Transverse colon (tissue), 4 donors: Measurements from ENCODE around the gene TBX22. TPM values are rescaled to one million over a fixed set of nuclear protein-coding genes. Genes with fewer than 3 reads are reported as not detected.

ENCODE experiments used
- DNase-seq: peaks from one replicate; pipeline ENCODE4 v3.0.0-alpha.2; 2019
- H3K27ac ChIP-seq, 4 donors: fragments of 200-600 bp; sonication (generic); 2 replicates each; pipeline ENCODE4 v1.5.1; 2016 to 2018; ENCODE audit warnings: inconsistent platforms in 4 of 4
- H3K27me3 ChIP-seq: fragments of 200-600 bp; sonication (generic); 2 replicates; pipeline ENCODE4 v1.5.1; 2017; ENCODE audit warnings: inconsistent platforms
- H3K36me3 ChIP-seq, 4 donors: fragments of 200-600 bp; sonication (generic); 2 replicates each; pipeline ENCODE4 v1.5.1; 2017 to 2019; ENCODE audit warnings: inconsistent platforms in 4 of 4
- H3K4me1 ChIP-seq, 4 donors: fragments of 200-600 bp; sonication (generic); 2 replicates each; pipeline ENCODE4 v1.5.1; 2017 to 2020; ENCODE audit warnings: inconsistent platforms in 4 of 4
- H3K4me3 ChIP-seq, 4 donors: fragments of 200-600 bp; sonication (generic); 1 replicate in 1 of 4; 2 replicates in 3 of 4; pipeline versions ENCODE4 v1.5.1 to v1.6.1; 2017 to 2019; ENCODE audit warnings: inconsistent platforms in 4 of 4
- H3K9me3 ChIP-seq, 2 donors: fragments of 200-600 bp; sonication (generic); 2 replicates each; pipeline ENCODE4 v1.5.1; 2017 to 2019; ENCODE audit warnings: inconsistent platforms in 2 of 2
- EP300 ChIP-seq: sonication (generic); formaldehyde crosslinking; IDR thresholded peaks from one replicate; pipeline ENCODE4 v1.6.1; 2017; ENCODE audit warnings: antibody characterized with exemption, low read depth
- POLR2A ChIP-seq: fragments of 450-650 bp; IDR thresholded peaks from one replicate; pipeline ENCODE4 v1.6.1; 2016; ENCODE audit warnings: antibody characterized with exemption, mild to moderate bottlenecking, moderate library complexity
- POLR2AphosphoS5 ChIP-seq, 3 donors: sonication (generic); formaldehyde crosslinking; IDR thresholded peaks; one replicate each; pipeline ENCODE4 v1.6.1; 2016; ENCODE audit warnings: antibody characterized with exemption in 3 of 3
- WGBS, 2 donors: methylation state at CpG; one replicate each; pipeline ENCODE4 v1.1.5; 2018; ENCODE audit warnings: low coverage in 1 of 2; 5-methylcytosine and 5-hydroxymethylcytosine counted together
- in situ Hi-C, 4 donors: fragments of 200-750 bp; cut with MboI; loops; one replicate each; pipeline versions ENCODE4 v1.15.0 to v1.15.1; 2017; ENCODE audit warnings: low sequenced_read_pairs in 3 of 4, low pct_ligation_motif_present in 1 of 4, low pct_unique_long_range_greater_than_20kb in 1 of 4
- intact Hi-C: fragments of 100-400 bp; cut with DNase I; formaldehyde crosslinking; loops from one replicate; pipeline ENCODE4 v1.15.1; 2023; ENCODE audit warnings: low total_unique reads
- total RNA-seq, 4 donors: library from RNA; depleted of rRNA; stranded (reverse); fragments of >200 nt; gene quantifications; one replicate each; pipeline ENCODE4 v1.1.0, GENCODE V29; 2016
- TF ChIP-seq, protein P1 (sequence below), 5 experiments: fragments of 200-600 bp in 3 of 5; fragments of 450-650 bp in 2 of 5; sonication (generic) in 3 of 5; IDR thresholded peaks; 1 replicate in 2 of 5; 2 replicates in 3 of 5; pipeline ENCODE4 v1.5.1; 2016 to 2017; ENCODE audit warnings: antibody characterized with exemption in 5 of 5, inconsistent platforms in 3 of 5, mild to moderate bottlenecking in 2 of 5, moderate library complexity in 1 of 5

TBX22 gene, protein sequence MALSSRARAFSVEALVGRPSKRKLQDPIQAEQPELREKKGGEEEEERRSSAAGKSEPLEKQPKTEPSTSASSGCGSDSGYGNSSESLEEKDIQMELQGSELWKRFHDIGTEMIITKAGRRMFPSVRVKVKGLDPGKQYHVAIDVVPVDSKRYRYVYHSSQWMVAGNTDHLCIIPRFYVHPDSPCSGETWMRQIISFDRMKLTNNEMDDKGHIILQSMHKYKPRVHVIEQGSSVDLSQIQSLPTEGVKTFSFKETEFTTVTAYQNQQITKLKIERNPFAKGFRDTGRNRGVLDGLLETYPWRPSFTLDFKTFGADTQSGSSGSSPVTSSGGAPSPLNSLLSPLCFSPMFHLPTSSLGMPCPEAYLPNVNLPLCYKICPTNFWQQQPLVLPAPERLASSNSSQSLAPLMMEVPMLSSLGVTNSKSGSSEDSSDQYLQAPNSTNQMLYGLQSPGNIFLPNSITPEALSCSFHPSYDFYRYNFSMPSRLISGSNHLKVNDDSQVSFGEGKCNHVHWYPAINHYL
- total RNA-seq, result not detected

DNA sequence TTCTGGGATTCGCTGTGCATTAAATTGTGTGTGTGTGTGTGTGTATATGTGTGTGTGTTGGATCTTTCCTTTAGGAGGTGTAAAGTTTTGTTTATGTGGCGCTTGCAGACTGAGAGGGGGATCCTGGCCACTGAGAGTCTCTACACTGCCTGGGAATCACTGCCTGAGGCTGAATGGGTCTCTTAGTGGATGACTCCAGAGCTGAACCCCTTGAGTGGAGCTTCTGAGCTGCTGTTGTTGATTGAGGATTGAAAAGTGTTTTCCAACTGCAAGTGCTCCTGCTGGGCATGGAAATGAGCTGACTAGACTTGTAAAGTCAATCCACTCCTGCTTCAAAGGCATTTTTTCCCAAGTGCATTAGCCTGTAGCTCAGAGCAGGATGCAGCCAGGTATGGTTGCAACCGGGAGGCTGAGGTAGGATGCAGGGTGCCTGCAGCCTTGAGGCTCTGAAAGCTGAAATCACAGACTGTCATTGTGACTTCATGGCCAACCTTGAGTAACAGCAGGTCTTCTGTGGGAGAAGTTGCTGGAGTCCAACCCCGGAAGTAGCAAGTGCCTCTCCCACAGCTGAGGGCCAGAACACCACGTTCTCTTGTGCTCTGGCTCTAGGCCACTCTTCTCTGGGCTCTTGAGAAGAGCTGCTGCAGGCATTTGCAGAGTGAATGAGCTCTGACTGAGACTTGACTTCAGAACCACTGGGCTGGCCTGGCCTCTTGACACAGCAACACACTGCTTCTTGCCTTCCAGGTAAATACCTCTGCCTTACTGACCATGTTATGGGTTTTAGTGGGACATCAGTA, at the start of gene TBX22:
Gene TBX22, plus strand, starts transcription at position 613 of the 800 bp plus-strand sequence. CDS start 7,517 bp downstream, outside the sequence.
- Histone ChIP-seq H3K27me3 (no peaks in the 10 kb centered on the region), H3K36me3 (no peaks in the 10 kb centered on the region), H3K9me3 (no peaks in the 10 kb centered on the region), H3K27ac (no peak within 1 kb of the TSS), H3K4me3 (no peak within 1 kb of the TSS), H3K4me1 (no peaks in the 10 kb centered on the region)
- 62% methylated on average over 5 of the region's 5 CpGs; no CpG with 5 or more reads in 1 of the 2 donors for WGBS, 2 donors
- in situ Hi-C loops, result no loop called here
- DNase-seq, result no peak
- intact Hi-C loops, result no loop called here
- TF ChIP-seq, protein P1, sequence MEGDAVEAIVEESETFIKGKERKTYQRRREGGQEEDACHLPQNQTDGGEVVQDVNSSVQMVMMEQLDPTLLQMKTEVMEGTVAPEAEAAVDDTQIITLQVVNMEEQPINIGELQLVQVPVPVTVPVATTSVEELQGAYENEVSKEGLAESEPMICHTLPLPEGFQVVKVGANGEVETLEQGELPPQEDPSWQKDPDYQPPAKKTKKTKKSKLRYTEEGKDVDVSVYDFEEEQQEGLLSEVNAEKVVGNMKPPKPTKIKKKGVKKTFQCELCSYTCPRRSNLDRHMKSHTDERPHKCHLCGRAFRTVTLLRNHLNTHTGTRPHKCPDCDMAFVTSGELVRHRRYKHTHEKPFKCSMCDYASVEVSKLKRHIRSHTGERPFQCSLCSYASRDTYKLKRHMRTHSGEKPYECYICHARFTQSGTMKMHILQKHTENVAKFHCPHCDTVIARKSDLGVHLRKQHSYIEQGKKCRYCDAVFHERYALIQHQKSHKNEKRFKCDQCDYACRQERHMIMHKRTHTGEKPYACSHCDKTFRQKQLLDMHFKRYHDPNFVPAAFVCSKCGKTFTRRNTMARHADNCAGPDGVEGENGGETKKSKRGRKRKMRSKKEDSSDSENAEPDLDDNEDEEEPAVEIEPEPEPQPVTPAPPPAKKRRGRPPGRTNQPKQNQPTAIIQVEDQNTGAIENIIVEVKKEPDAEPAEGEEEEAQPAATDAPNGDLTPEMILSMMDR (IDR thresholded peaks at IDR 0.05), result no peak
- TF ChIP-seq POLR2AphosphoS5 (IDR thresholded peaks at IDR 0.05) (no peak), EP300 (no peak), POLR2A (no peak)

DNA sequence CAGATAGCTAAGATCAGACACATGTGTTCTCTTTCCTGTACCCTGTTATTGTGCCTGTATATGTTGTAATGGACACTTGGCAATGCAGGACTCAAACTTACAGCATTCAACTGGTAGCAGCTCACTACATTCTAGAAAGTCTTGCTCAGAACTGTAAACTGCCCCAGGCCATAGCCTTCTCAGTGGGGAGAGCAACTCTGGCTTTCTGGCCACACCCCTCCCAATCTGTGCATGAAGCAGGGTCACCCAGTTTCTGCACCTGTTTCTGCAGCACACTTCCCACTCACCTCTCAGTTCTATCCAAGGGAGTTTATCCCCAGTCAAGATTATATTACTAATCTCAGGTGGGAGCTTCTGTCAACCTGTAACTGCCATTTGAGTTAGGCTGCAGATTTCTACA, 38.9 kb upstream of the TBX22 start:
- DNase-seq, result no peak
- TF ChIP-seq, protein P1 (IDR thresholded peaks at IDR 0.05), result no peak
- TF ChIP-seq POLR2AphosphoS5 (IDR thresholded peaks at IDR 0.05) (no peak), EP300 (no peak), POLR2A (no peak)
- Histone ChIP-seq H3K36me3 (no peaks in the 10 kb centered on the region), H3K27ac (no peak overlapping the region), H3K9me3 (no peaks in the 10 kb centered on the region), H3K4me1 (no peaks in the 10 kb centered on the region), H3K27me3 (no peaks in the 10 kb centered on the region), H3K4me3 (no peak overlapping the region)
- in situ Hi-C loops (no loop called here), intact Hi-C loops (no loop called here)

DNA sequence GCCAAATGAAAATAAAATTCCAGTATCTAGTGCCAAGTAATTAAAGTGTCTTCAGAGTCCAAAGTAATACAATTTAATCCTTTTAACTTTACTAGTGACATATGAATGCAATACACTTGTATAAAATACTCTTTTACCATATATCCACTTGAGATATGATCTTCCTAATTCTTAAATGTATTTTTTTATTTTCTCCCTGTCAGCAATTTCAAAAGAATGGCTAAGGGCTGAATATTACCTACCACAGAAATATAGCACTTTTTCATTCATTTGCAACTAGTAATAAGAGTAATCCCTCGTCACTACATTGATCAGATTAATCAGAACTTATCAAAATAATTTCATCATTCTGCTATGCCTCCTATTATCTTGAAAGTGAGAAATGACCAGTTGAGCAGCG, 10.1 kb upstream of the TBX22 start:
- in situ Hi-C loops, result no loop called here
- Histone ChIP-seq H3K9me3 (no peaks in the 10 kb centered on the region), H3K4me1 (no peaks in the 10 kb centered on the region), H3K27ac (no peak overlapping the region), H3K27me3 (no peaks in the 10 kb centered on the region), H3K36me3 (no peaks in the 10 kb centered on the region), H3K4me3 (no peak overlapping the region)
- 46 to 100% methylated on average over 1 to 2 of the region's 2 CpGs for WGBS, 2 donors
- intact Hi-C loops, result no loop called here
- TF ChIP-seq EP300 (no peak), POLR2AphosphoS5 (IDR thresholded peaks at IDR 0.05) (no peak), POLR2A (no peak)
- TF ChIP-seq, protein P1 (IDR thresholded peaks at IDR 0.05), result no peak
- DNase-seq, result no peak

DNA sequence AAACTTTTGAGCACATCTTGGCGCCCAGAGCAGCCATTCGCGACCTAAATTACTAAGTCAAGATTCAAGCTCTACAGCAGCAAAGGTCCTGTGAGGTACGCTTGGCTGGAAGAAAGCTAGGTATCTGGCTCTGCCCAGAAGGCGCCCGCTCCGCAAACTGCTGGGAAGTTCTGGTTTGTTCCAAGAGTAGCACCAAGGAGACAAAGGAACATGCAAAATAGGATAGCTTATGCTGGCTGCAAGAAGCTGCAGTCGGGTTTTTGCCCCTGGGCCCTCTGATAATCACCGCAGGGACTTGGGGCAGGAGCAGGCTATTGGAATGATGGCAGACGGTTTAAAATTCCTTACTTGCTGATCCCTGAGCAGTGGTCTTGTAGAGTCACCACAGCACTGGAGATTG, 3.0 kb upstream of the TBX22 start:
- Histone ChIP-seq H3K27ac (no peak overlapping the region), H3K27me3 (no peaks in the 10 kb centered on the region), H3K4me3 (no peak overlapping the region), H3K36me3 (no peaks in the 10 kb centered on the region), H3K9me3 (no peaks in the 10 kb centered on the region), H3K4me1 (no peaks in the 10 kb centered on the region)
- WGBS, 2 donors, result 82% methylated on average over 10 of the region's 10 CpGs; no CpG with 5 or more reads in 1 of the 2 donors
- TF ChIP-seq POLR2A, result no peak
- no peak for TF ChIP-seq EP300
- TF ChIP-seq POLR2AphosphoS5 (IDR thresholded peaks at IDR 0.05), result no peak
- TF ChIP-seq, protein P1 (IDR thresholded peaks at IDR 0.05), result no peak
- no peak for DNase-seq
- intact Hi-C loops (no loop called here), in situ Hi-C loops (no loop called here)
